Sigmoid colon (tissue), 7 donors: ENCODE data around the gene SSTR4. TPM values are rescaled to one million over a fixed set of nuclear protein-coding genes. Genes with fewer than 3 reads are reported as not detected.

Experiments
- DNase-seq: peaks from one replicate; pipeline ENCODE4 v3.0.0-alpha.2; 2019
- H3K27ac ChIP-seq, 4 donors: fragments of 200-600 bp; sonication (generic); one replicate each; pipeline ENCODE4 v1.5.1; 2016 to 2019; ENCODE audit warnings: mild to moderate bottlenecking in 1 of 4
- H3K27me3 ChIP-seq, 3 donors: fragments of 200-600 bp; sonication (generic); one replicate each; pipeline ENCODE4 v1.5.1; 2019; ENCODE audit warnings: mild to moderate bottlenecking in 1 of 3
- H3K36me3 ChIP-seq, 4 donors: fragments of 200-600 bp; sonication (generic); one replicate each; pipeline ENCODE4 v1.5.1; 2016 to 2019
- H3K4me1 ChIP-seq, 4 donors: fragments of 200-600 bp; sonication (generic); one replicate each; pipeline ENCODE4 v1.5.1; 2017 to 2019
- H3K4me3 ChIP-seq, 4 donors: fragments of 200-600 bp; sonication (generic); one replicate each; pipeline ENCODE4 v1.5.1; 2017 to 2019; ENCODE audit warnings: mild to moderate bottlenecking in 2 of 4, moderate library complexity in 1 of 4
- H3K9me3 ChIP-seq, 4 donors: fragments of 200-600 bp in 3 of 4; sonication (generic) in 3 of 4; one replicate each; pipeline versions ENCODE4 v1.5.1 to v1.6.1; 2013 to 2019
- CTCF ChIP-seq, 4 experiments: fragments of 450-650 bp in 3 of 4; fragments of 200-600 bp in 1 of 4; IDR thresholded peaks; one replicate each; pipeline ENCODE4 v1.5.1; 2016 to 2019; ENCODE audit warnings: antibody characterized with exemption in 4 of 4, mild to moderate bottlenecking in 3 of 4, moderate library complexity in 2 of 4
- EP300 ChIP-seq, 4 donors: sonication (generic); formaldehyde crosslinking; IDR thresholded peaks; one replicate each; pipeline ENCODE4 v1.6.1; 2017; ENCODE audit warnings: antibody characterized with exemption in 4 of 4
- POLR2A ChIP-seq, 2 donors: fragments of 450-650 bp; IDR thresholded peaks; one replicate each; pipeline ENCODE4 v1.6.1; 2016; ENCODE audit warnings: antibody characterized with exemption in 2 of 2, mild to moderate bottlenecking in 2 of 2, moderate library complexity in 2 of 2
- POLR2AphosphoS5 ChIP-seq, 4 donors: sonication (generic); formaldehyde crosslinking; IDR thresholded peaks; one replicate each; pipeline ENCODE4 v1.6.1; 2017; ENCODE audit warnings: antibody characterized with exemption in 4 of 4
- WGBS, 2 donors: extraction: QIAGEN DNeasy Blood & Tissue Kit; methylation state at CpG; one replicate each; pipeline ENCODE4 v1.1.7; 2013; 5-methylcytosine and 5-hydroxymethylcytosine counted together
- intact Hi-C: fragments of 100-400 bp; cut with DNase I; formaldehyde crosslinking; loops from one replicate; pipeline ENCODE4 v1.15.1; 2023
- polyA plus RNA-seq, 3 donors: library from polyadenylated mRNA; stranded (reverse); fragments of 200-250 nt; gene quantifications; one replicate each; pipeline ENCODE4 v1.2.3, GENCODE V29; 2013
- total RNA-seq, 4 donors: library from RNA; depleted of rRNA; stranded (reverse); fragments of >200 nt; gene quantifications; one replicate each; pipeline ENCODE4 v1.1.0, GENCODE V29; 2016
- donor health status: healthy with polysubstance abuse.
- donor health status: Bipolar disorder and iron deficiency.
- donor health status: healthy.

Gene SSTR4
- total and polyA plus RNA-seq, 7 donors: 0.04 TPM; not detected in 6

GRCh38 chr20:23020230-23021018 is 14.7 kb upstream of the SSTR4 start:
- DNase-seq: no peak
- 79 to 90% methylated on average over 12 of the region's 12 CpGs for WGBS, 2 donors
- intact Hi-C loops: no loop called here
- TF ChIP-seq POLR2A (IDR thresholded peaks at IDR 0.05): no peak
- TF ChIP-seq POLR2AphosphoS5 (IDR thresholded peaks at IDR 0.05): no peak
- TF ChIP-seq CTCF (IDR thresholded peaks at IDR 0.05): no peak
- no peak for TF ChIP-seq EP300 (IDR thresholded peaks at IDR 0.05)
- no peaks in the 10 kb centered on the region for H3K36me3 ChIP-seq
- H3K27ac ChIP-seq: no peak overlapping the region
- H3K27me3 ChIP-seq: no peaks in the 10 kb centered on the region
- no peaks in the 10 kb centered on the region for H3K9me3 ChIP-seq
- no peaks in the 10 kb centered on the region for H3K4me1 ChIP-seq
- H3K4me3 ChIP-seq: no peak overlapping the region

- DNase-seq: no peak
- no peak overlapping the region for H3K27ac ChIP-seq
- no peaks in the 10 kb centered on the region for H3K4me1 ChIP-seq
- intact Hi-C loops: no loop called here
- TF ChIP-seq CTCF (IDR thresholded peaks at IDR 0.05) (no peak), EP300 (IDR thresholded peaks at IDR 0.05) (no peak), POLR2A (IDR thresholded peaks at IDR 0.05) (no peak), POLR2AphosphoS5 (IDR thresholded peaks at IDR 0.05) (no peak)
- no peaks in the 10 kb centered on the region for H3K36me3 ChIP-seq
- no peak overlapping the region for H3K4me3 ChIP-seq
- H3K27me3 ChIP-seq: peaks cover 0 to 4% (median under 1%) of the 10 kb centered on the region in 3 donors
- 57 to 78% methylated on average over 1 of the region's 1 CpG for WGBS, 2 donors
- H3K9me3 ChIP-seq: no peaks in the 10 kb centered on the region
Observed at GRCh38 chr20:23021541-23021940, 13.6 kb upstream of the SSTR4 start.

- TF ChIP-seq EP300 (IDR thresholded peaks at IDR 0.05): no peak
- no peak for TF ChIP-seq POLR2A (IDR thresholded peaks at IDR 0.05)
- TF ChIP-seq CTCF (IDR thresholded peaks at IDR 0.05): no peak
- TF ChIP-seq POLR2AphosphoS5 (IDR thresholded peaks at IDR 0.05): no peak
- no peak for DNase-seq
- Histone ChIP-seq H3K27me3 (peaks cover 0 to 4% (median 3%) of the 10 kb centered on the region in 3 donors), H3K9me3 (no peaks in the 10 kb centered on the region), H3K27ac (no peak overlapping the region), H3K4me1 (no peaks in the 10 kb centered on the region), H3K36me3 (no peaks in the 10 kb centered on the region), H3K4me3 (no peak overlapping the region)
- intact Hi-C loops: no loop called here
- WGBS, 2 donors: 90 to 95% methylated on average over 5 of the region's 5 CpGs
Observed at GRCh38 chr20:23021951-23022350, 13.2 kb upstream of the SSTR4 start.

- 80 to 86% methylated on average over 4 of the region's 4 CpGs for WGBS, 2 donors
- DNase-seq: no peak
- intact Hi-C loops: no loop called here
Observed at GRCh38 chr20:23022849-23023248, 12.3 kb upstream of the SSTR4 start.

More at GRCh38 chr20:23022849-23023248, 12.3 kb upstream of the SSTR4 start:
- Histone ChIP-seq H3K27me3 (peaks cover 0 to 4% (median 3%) of the 10 kb centered on the region in 3 donors), H3K9me3 (no peaks in the 10 kb centered on the region), H3K4me3 (no peak overlapping the region), H3K4me1 (no peaks in the 10 kb centered on the region), H3K36me3 (no peaks in the 10 kb centered on the region), H3K27ac (no peak overlapping the region)
- TF ChIP-seq POLR2A (IDR thresholded peaks at IDR 0.05): no peak
- TF ChIP-seq POLR2AphosphoS5 (IDR thresholded peaks at IDR 0.05): no peak
- TF ChIP-seq CTCF (IDR thresholded peaks at IDR 0.05): no peak
